HepG2 (cell line): ENCODE data around the gene PIGA. TPM values are rescaled to one million over a fixed set of nuclear protein-coding genes. Genes with fewer than 3 reads are reported as not detected.

ENCODE experiments used
- ATAC-seq: fragments of 200-7000 bp; cut with Tn5 transposase; 3 replicates; pipeline ENCODE4 v1.9.1; 2020; ENCODE audit warnings: mild to moderate bottlenecking, moderate library complexity
- BruUV-seq: library from RNA; stranded (reverse); fragments of 400-500 nt; replicated peaks from 2 replicates; lab custom pipeline; 2021; lab: Mats Ljungman, UMichigan
- CTCF ChIA-PET: fragments of 300-600 bp; formaldehyde crosslinking; extraction: SDS; loops from one replicate; lab custom pipeline; 2021; ENCODE audit warnings: low total read pairs, inconsistent platforms, low intra/inter-chr PET ratio; lab: Yijun Ruan, JAX
- POLR2A ChIA-PET: fragments of 350-600 bp; sonication (Branson Sonifier 250); formaldehyde crosslinking; loops from one replicate; lab custom pipeline; 2020; ENCODE audit warnings: antibody characterized with exemption, inconsistent platforms; lab: Yijun Ruan, JAX
- DNase-seq: peaks from one replicate; pipeline ENCODE4 v3.0.0-alpha.2; 2015; ENCODE audit warnings: low spot score
- FAIRE-seq: peaks from 3 replicates; lab custom pipeline; 2011; peaks lifted over from hg19 to GRCh38; lab: Jason Lieb, UNC
- H2AFZ ChIP-seq: one replicate; pipeline ENCODE4 v1.6.1; 2011; ENCODE audit warnings: low read length, inconsistent platforms
- H3K27ac ChIP-seq: fragments of 300-600 bp; 3 replicates; pipeline ENCODE4 v1.8.0; 2011; ENCODE audit warnings: mixed run types, mild to moderate bottlenecking, mixed read lengths, low read length, inconsistent platforms; ENCODE audit not compliant: insufficient read depth; ENCODE audit errors: extremely low read length
- H3K27me3 ChIP-seq, 2 experiments: fragments of 200-600 bp in 1 of 2; 2 replicates in 1 of 2; 3 replicates in 1 of 2; pipeline versions ENCODE4 v1.6.0 to v1.8.0; 2011; ENCODE audit warnings: low read length in 2 of 2, mild to moderate bottlenecking in 2 of 2, moderate library complexity in 2 of 2, inconsistent platforms in 1 of 2; ENCODE audit not compliant: insufficient read depth in 2 of 2, control insufficient read depth in 1 of 2
- H3K36me3 ChIP-seq, 2 experiments: fragments of 200-600 bp in 1 of 2; replicated peaks in 1 of 2; 2 replicates in 1 of 2; 3 replicates in 1 of 2; pipeline versions ENCODE4 v1.5.1 to v1.8.0; 2011; ENCODE audit warnings: low read length in 2 of 2, inconsistent platforms in 1 of 2; ENCODE audit not compliant: insufficient read depth in 2 of 2, control insufficient read depth in 1 of 2
- H3K4me1 ChIP-seq: 2 replicates; pipeline ENCODE4 v1.5.1; 2012; ENCODE audit warnings: low read length, inconsistent platforms; ENCODE audit not compliant: insufficient read depth
- H3K4me2 ChIP-seq: 2 replicates; pipeline ENCODE4 v1.6.0; 2011; ENCODE audit warnings: low read depth, low read length, inconsistent platforms
- H3K4me3 ChIP-seq, 3 experiments: fragments of 200-600 bp in 1 of 3; sonication (generic), shearing (Covaris generic) in 1 of 3; replicated peaks in 1 of 3; 2 replicates each; pipeline ENCODE4 v1.5.1; 2011 to 2016; ENCODE audit warnings: low read length in 3 of 3, inconsistent platforms in 2 of 3, low read depth in 2 of 3, mild to moderate bottlenecking in 2 of 3, control low read depth in 1 of 3, mixed read lengths in 1 of 3; ENCODE audit not compliant: insufficient read depth in 1 of 3
- H3K79me2 ChIP-seq: one replicate; pipeline ENCODE4 v1.6.1; 2011; ENCODE audit warnings: low read length, inconsistent platforms; ENCODE audit not compliant: insufficient read depth
- H3K9ac ChIP-seq: 2 replicates; pipeline ENCODE4 v1.6.0; 2011; ENCODE audit warnings: mild to moderate bottlenecking, low read depth, low read length, inconsistent platforms; ENCODE audit not compliant: insufficient read depth
- H3K9me3 ChIP-seq: 2 replicates; pipeline ENCODE4 v1.5.1; 2012; ENCODE audit warnings: mild to moderate bottlenecking, low read length
- H4K20me1 ChIP-seq: 2 replicates; pipeline ENCODE4 v1.6.0; 2011; ENCODE audit warnings: inconsistent platforms, mild to moderate bottlenecking, low read length, moderate library complexity; ENCODE audit not compliant: insufficient read depth
- ARNT2 ChIP-seq: sonication (generic); formaldehyde crosslinking; IDR thresholded peaks from 2 replicates; pipeline ENCODE4 v1.8.0; 2022; ENCODE audit warnings: mild to moderate bottlenecking, low read depth, missing genetic modification reagents, moderate library complexity
- KLF12 ChIP-seq: sonication (generic); formaldehyde crosslinking; IDR thresholded peaks from 2 replicates; pipeline ENCODE4 v1.4.0; 2020; ENCODE audit warnings: missing genetic modification reagents, borderline replicate concordance
- MAF1 ChIP-seq: sonication (generic); formaldehyde crosslinking; IDR thresholded peaks from 2 replicates; pipeline ENCODE4 v1.5.0; 2020; ENCODE audit warnings: missing genetic modification reagents, borderline replicate concordance
- MTA1 ChIP-seq: sonication (generic); formaldehyde crosslinking; IDR thresholded peaks from 2 replicates; pipeline ENCODE4 v1.4.0; 2020; ENCODE audit warnings: missing genetic modification reagents, mild to moderate bottlenecking, borderline replicate concordance
- MTA3 ChIP-seq: sonication (generic); formaldehyde crosslinking; IDR thresholded peaks from 2 replicates; pipeline ENCODE4 v1.4.0; 2020; ENCODE audit warnings: missing genetic modification reagents
- REXO4 ChIP-seq: sonication (generic); formaldehyde crosslinking; IDR thresholded peaks from 2 replicates; pipeline ENCODE4 v1.8.0; 2022; ENCODE audit warnings: missing genetic modification reagents, mild to moderate bottlenecking, borderline replicate concordance
- SATB2 ChIP-seq: sonication (generic); formaldehyde crosslinking; IDR thresholded peaks from 2 replicates; pipeline ENCODE4 v1.5.0; 2020; ENCODE audit warnings: missing genetic modification reagents
- SUZ12 ChIP-seq: fragments of 150-350 bp; IDR thresholded peaks from 2 replicates; pipeline ENCODE4 v1.6.1; 2014; ENCODE audit warnings: low read depth, low read length
- ZFP62 ChIP-seq: sonication (generic); formaldehyde crosslinking; IDR thresholded peaks from 2 replicates; pipeline ENCODE4 v1.4.0; 2020; ENCODE audit warnings: missing genetic modification reagents
- ZNF160 ChIP-seq: sonication (generic); formaldehyde crosslinking; IDR thresholded peaks from 2 replicates; pipeline ENCODE4 v1.8.0; 2022; ENCODE audit warnings: mild to moderate bottlenecking, inconsistent platforms, missing genetic modification reagents
- ZNF180 ChIP-seq: sonication (generic); formaldehyde crosslinking; IDR thresholded peaks from 2 replicates; pipeline ENCODE4 v1.4.0; 2020; ENCODE audit warnings: low read depth, missing genetic modification reagents, borderline replicate concordance
- ZNF543 ChIP-seq: sonication (generic); formaldehyde crosslinking; IDR thresholded peaks from 2 replicates; pipeline ENCODE4 v1.4.0; 2020; ENCODE audit warnings: mild to moderate bottlenecking, missing genetic modification reagents
- ZNF549 ChIP-seq: sonication (generic); formaldehyde crosslinking; IDR thresholded peaks from 2 replicates; pipeline ENCODE4 v1.5.0; 2020; ENCODE audit warnings: missing genetic modification reagents
- ZNF83 ChIP-seq: sonication (generic); formaldehyde crosslinking; IDR thresholded peaks from 2 replicates; pipeline ENCODE4 v1.4.0; 2020; ENCODE audit warnings: missing genetic modification reagents, mild to moderate bottlenecking, borderline replicate concordance
- WGBS: methylation state at CpG from one replicate; pipeline ENCODE4 v1.1.6; 2017; ENCODE audit warnings: low lambda C conversion rate; 5-methylcytosine and 5-hydroxymethylcytosine counted together
- in situ Hi-C: cut with HindIII; loops from 2 replicates; pipeline ENCODE4 v1.10.0; 2017; ENCODE audit warnings: low pct_unique_long_range_greater_than_20kb; ENCODE audit not compliant: extremely low pct_ligation_motif_present
- intact Hi-C: fragments of 100-400 bp; cut with micrococcal nuclease; formaldehyde crosslinking; loops from one replicate; pipeline ENCODE4 v1.10.0; 2022; ENCODE audit not compliant: unreplicated experiment
- polyA plus RNA-seq, 8 experiments: library from polyadenylated mRNA; depleted of rRNA in 3 of 8; stranded (reverse) in 7 of 8; unstranded in 1 of 8; fragments of >200 nt; fragmentation: Illumina TruSeq in 4 of 8; extraction: Trizol in 4 of 8; gene quantifications; 2 replicates each; pipeline versions ENCODE4 v1.2.1 to v1.2.3, GENCODE V29; 2011 to 2016; ENCODE audit warnings: low read depth in 4 of 8, missing spikeins in 1 of 8, mixed read lengths in 1 of 8; ENCODE audit not compliant: insufficient read depth in 1 of 8
- total RNA-seq, 5 experiments: library from RNA; depleted of rRNA; stranded (reverse); fragments of >200 nt; fragmentation: Illumina TruSeq; extraction: Trizol; gene quantifications; 2 replicates each; pipeline ENCODE4 v1.2.3, GENCODE V29; 2016; ENCODE audit warnings: low read depth in 1 of 5
- TF ChIP-seq, protein P1 (sequence below): sonication (generic); formaldehyde crosslinking; IDR thresholded peaks from 2 replicates; pipeline ENCODE4 v1.4.0; 2020; ENCODE audit warnings: mild to moderate bottlenecking, missing genetic modification reagents
- TF ChIP-seq, protein P2 (sequence below): sonication (generic); formaldehyde crosslinking; IDR thresholded peaks from 2 replicates; pipeline ENCODE4 v1.4.0; 2020; ENCODE audit warnings: missing genetic modification reagents, mild to moderate bottlenecking, borderline replicate concordance

The PIGA gene
- total and polyA plus RNA-seq, 2 of the 13 experiments (the other 11 are each of a cell fraction or from before 2014, with no cell fraction given), result 6.0 to 13.0 TPM

DNA sequence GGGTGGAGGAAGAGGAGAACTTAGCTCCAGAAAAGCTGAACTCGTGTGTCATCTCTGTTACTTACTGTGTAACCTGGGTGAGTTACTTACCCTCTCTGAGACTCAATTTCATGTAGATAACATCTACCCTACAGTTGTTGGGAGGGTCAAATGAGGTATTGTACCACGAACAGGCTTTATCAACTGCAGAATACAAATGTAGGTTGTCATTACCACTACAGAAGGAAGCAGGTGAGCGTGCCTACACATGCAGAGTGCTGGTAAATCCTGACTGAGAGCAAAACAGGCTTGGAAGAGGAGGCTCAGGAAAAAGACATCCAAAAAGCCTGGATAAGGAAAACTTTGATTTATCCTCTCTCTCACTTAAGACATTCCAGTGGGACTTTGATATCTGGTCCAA, 7.2 kb downstream of the PIGA start:
- H2AFZ ChIP-seq, result no peak overlapping the region
- no peaks in the 10 kb centered on the region for H4K20me1 ChIP-seq
- intact Hi-C loops (no loop called here), in situ Hi-C loops (loop anchor here (25.0 kb wide), 1 partner anchor 359 kb away; no protein-coding TSS in a partner anchor)
- TF ChIP-seq, protein P1, sequence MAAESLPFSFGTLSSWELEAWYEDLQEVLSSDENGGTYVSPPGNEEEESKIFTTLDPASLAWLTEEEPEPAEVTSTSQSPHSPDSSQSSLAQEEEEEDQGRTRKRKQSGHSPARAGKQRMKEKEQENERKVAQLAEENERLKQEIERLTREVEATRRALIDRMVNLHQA (CRISPR knock-in tag), result no peak
- TF ChIP-seq ZNF160 (CRISPR knock-in tag), result no peak
- TF ChIP-seq ZNF83, result no peak
- no peak for TF ChIP-seq MAF1 (CRISPR knock-in tag)
- H3K27me3 ChIP-seq, result no peaks in the 10 kb centered on the region
- H3K79me2 ChIP-seq, result no peaks in the 10 kb centered on the region
- ATAC-seq, result no peak
- ChIA-PET POLR2A (no interaction called here), CTCF (no interaction called here)
- no peak overlapping the region for H3K27ac ChIP-seq
- WGBS, result 100% methylated on average over 2 of the region's 3 CpGs
- BruUV-seq, result no TSS peak
- no peak overlapping the region for H3K9ac ChIP-seq
- FAIRE-seq, result no peak
- DNase-seq, result no peak
- peaks cover 2 to 8% of the 10 kb centered on the region in 2 experiments; a peak in 3 of 5 replicates for H3K36me3 ChIP-seq
- no peaks in the 10 kb centered on the region for H3K9me3 ChIP-seq
- H3K4me3 ChIP-seq, result no peak overlapping the region
- no peak overlapping the region for H3K4me2 ChIP-seq
- H3K4me1 ChIP-seq, result no peaks in the 10 kb centered on the region

DNA sequence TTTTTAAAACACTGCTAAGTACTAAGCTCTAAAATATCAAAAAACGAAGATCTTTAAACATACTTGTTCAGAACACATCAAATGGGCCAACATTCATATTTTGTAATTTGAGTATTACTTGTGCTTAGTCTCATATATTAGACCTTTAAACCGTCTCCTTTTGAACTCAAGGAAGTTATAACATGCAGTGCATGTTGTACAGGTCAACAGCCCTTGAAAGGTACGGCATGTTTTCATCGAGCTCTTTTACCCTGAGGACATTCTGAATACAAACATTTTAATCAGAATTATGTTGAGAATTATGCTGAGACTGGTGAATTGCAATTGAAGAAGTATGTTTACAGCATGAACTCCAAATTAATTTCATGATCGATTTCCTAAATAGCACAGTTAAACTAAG, 12.9 kb downstream of the PIGA start:
- CTCF ChIA-PET, result no interaction called here
- in situ Hi-C loops, result no loop called here
- no peak for FAIRE-seq

More for the DNA sequence above, 12.9 kb downstream of the PIGA start:
- BruUV-seq, result no TSS peak
- POLR2A ChIA-PET, result no interaction called here
- TF ChIP-seq ZFP62 (CRISPR knock-in tag) (no peak), ZNF543 (CRISPR knock-in tag) (no peak), ARNT2 (no peak), KLF12 (CRISPR knock-in tag) (no peak), MTA1 (CRISPR knock-in tag) (no peak), ZNF549 (CRISPR knock-in tag) (no peak), SATB2 (no peak), REXO4 (CRISPR knock-in tag) (no peak), MTA3 (no peak), SUZ12 (no peak), ZNF180 (CRISPR knock-in tag) (no peak)
- TF ChIP-seq, protein P2, sequence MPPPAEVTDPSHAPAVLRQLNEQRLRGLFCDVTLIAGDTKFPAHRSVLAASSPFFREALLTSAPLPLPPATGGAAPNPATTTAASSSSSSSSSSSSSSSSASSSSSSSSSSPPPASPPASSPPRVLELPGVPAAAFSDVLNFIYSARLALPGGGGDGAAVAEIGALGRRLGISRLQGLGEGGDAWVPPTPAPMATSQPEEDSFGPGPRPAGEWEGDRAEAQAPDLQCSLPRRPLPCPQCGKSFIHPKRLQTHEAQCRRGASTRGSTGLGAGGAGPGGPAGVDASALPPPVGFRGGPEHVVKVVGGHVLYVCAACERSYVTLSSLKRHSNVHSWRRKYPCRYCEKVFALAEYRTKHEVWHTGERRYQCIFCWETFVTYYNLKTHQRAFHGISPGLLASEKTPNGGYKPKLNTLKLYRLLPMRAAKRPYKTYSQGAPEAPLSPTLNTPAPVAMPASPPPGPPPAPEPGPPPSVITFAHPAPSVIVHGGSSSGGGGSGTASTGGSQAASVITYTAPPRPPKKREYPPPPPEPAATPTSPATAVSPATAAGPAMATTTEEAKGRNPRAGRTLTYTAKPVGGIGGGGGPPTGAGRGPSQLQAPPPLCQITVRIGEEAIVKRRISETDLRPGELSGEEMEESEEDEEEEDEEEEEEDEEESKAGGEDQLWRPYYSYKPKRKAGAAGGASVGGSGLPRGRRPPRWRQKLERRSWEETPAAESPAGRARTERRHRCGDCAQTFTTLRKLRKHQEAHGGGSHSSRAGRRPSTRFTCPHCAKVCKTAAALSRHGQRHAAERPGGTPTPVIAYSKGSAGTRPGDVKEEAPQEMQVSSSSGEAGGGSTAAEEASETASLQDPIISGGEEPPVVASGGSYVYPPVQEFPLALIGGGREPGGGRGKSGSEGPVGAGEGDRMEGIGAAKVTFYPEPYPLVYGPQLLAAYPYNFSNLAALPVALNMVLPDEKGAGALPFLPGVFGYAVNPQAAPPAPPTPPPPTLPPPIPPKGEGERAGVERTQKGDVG (CRISPR knock-in tag), result no peak
- no peak overlapping the region for H2AFZ ChIP-seq
- H3K79me2 ChIP-seq, result no peaks in the 10 kb centered on the region
- peaks cover 0 to 3% of the 10 kb centered on the region in 2 experiments; a peak in 1 of 5 replicates for H3K36me3 ChIP-seq
- H3K4me3 ChIP-seq, result no peak overlapping the region
- ATAC-seq (no peak), DNase-seq (no peak)
- no peaks in the 10 kb centered on the region for H4K20me1 ChIP-seq
- intact Hi-C loops, result no loop called here
- 93% methylated on average over 5 of the region's 5 CpGs for WGBS
- H3K27ac ChIP-seq, result no peak overlapping the region
- H3K9me3 ChIP-seq, result no peaks in the 10 kb centered on the region
- H3K9ac ChIP-seq, result no peak overlapping the region
- no peaks in the 10 kb centered on the region for H3K4me1 ChIP-seq
- H3K4me2 ChIP-seq, result no peak overlapping the region
- H3K27me3 ChIP-seq, result no peaks in the 10 kb centered on the region
